HG03575 (cell line): ENCODE measurements around the gene ZNF273.
"Not testable (repeated sequence)": the region's sequence is repeated elsewhere in the genome, so short reads cannot be mapped to it uniquely, and the experiment has no call there.

Experiments
- ATAC-seq: cut with Tn5 transposase; IDR thresholded peaks from one replicate; pipeline ENCODE4 v1.9.1; 2021; ENCODE audit not compliant: unreplicated experiment, insufficient number of reproducible peaks, low FRiP score; ENCODE audit errors: extremely low read depth

ZNF273 gene

GRCh38 chr7:64928252-64929187 lies 25.4 kb downstream of the ZNF273 start:
- ATAC-seq: not testable (repeated sequence)

GRCh38 chr7:64934478-64934877 lies 31.4 kb downstream of the ZNF273 start:
- no peak for ATAC-seq

- no peak for ATAC-seq
Observed at GRCh38 chr7:64938540-64938939, 35.5 kb downstream of the ZNF273 start.

- ATAC-seq: not testable (repeated sequence)
Observed at GRCh38 chr7:64940021-64940420, 36.9 kb downstream of the ZNF273 start.

GRCh38 chr7:64944667-64945502 lies 41.8 kb downstream of the ZNF273 start:
- not testable (repeated sequence) for ATAC-seq

GRCh38 chr7:64945503-64946175 lies 42.6 kb downstream of the ZNF273 start:
- ATAC-seq: no peak

GRCh38 chr7:64946772-64947171 lies 43.7 kb downstream of the ZNF273 start:
- no peak for ATAC-seq

GRCh38 chr7:64947252-64948000 lies 44.4 kb downstream of the ZNF273 start:
- ATAC-seq: no peak

GRCh38 chr7:64948774-64949173 lies 45.7 kb downstream of the ZNF273 start:
- ATAC-seq: not testable (repeated sequence)

GRCh38 chr7:64950673-64951072 lies 47.6 kb downstream of the ZNF273 start:
- not testable (repeated sequence) for ATAC-seq

GRCh38 chr7:64951250-64951848 lies 48.3 kb downstream of the ZNF273 start:
- ATAC-seq: no peak

- no peak for ATAC-seq
Observed at GRCh38 chr7:64959072-64959747, 56.1 kb downstream of the ZNF273 start.

GRCh38 chr7:64965594-64965993 lies 62.5 kb downstream of the ZNF273 start:
- ATAC-seq: no peak

GRCh38 chr7:64978497-64979203 lies 75.6 kb downstream of the ZNF273 start:
- no peak for ATAC-seq
